Measurements from ENCODE around the gene HIBCH.
"Not testable (repeated sequence)": the region's sequence is repeated elsewhere in the genome, so short reads cannot be mapped to it uniquely, and the experiment has no call there.

Gene HIBCH

DNA sequence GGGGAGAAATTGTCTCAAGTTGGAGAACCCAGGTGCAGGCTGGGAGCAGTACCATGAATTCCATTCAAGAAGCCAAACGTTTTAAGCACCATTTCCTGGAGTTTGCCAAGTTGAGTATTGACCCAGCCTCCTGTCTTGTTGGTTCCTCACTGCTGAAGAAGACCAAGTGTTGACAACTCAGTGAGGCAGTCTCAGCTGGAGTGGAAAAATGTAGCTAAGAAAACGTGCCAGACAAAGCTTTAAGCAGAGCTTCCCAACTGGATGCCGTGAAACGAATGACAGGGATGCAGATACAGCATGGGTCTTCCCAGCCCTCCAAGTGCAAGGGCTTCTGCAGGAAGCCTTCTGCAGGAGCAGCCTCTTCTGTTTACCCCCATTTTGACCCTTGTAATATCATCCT lies 23.0 kb upstream of the HIBCH start:
- DNase-seq = peak in 1 of 2 experiments; percentile 37

DNA sequence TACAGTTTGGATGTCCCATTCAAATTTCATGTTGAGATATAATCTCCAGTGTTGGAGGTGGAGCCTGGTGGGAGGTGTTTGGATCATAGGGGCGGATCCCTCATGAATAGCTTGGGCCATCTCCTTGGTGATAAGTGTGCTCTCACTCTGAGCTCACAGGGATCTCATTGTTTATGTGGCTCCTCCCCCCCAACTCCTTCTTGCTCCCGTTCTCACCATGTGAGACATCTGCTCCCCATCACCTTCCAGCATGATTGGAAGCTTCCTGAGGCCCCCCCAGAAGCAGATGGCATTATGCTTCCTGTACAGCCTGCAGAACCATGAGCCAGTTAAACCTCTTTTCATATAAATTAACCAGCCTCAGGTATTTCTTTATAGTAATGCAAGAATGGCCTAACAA lies 20.7 kb upstream of the HIBCH start:
- DNase-seq = peak in 1 of 2 experiments; percentile 15

DNA sequence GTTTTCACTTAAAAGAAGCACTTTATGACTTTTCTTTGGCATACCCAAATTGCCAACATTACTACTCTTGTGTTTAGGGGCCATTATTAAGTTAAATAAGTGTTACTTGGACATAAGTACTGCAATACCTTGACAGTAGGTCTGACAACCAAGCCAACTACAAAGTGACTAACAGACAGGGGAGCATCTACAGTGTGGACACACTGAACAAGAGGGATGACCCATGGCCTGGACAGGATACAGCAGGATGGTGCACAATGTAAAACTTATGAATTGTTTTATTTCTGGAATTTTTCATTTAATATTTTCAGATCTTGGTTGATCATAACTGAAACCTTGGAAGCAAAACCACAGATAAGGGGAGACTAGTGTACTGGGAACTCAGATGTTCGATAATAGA lies 19.8 kb upstream of the HIBCH start:
- DNase-seq = no peak

DNA sequence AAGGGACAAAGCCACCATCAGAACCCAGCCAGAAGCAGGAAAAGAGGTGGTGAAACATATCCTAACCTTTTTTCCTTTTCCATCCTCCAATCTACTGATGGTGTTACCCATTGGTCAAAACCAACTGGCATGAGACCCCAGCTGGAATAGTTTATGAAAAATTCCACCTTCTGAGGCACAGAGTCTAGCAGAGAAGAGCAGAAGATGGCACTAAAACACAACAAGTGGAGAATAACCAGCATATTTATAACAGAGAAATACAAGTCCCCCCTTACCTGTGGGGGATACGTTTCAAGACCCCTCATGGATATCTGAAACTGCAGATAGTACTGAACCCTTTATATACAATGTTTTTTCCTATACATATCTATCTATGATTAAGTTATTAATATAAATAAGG lies 18.8 kb upstream of the HIBCH start:
- no peak for DNase-seq

DNA sequence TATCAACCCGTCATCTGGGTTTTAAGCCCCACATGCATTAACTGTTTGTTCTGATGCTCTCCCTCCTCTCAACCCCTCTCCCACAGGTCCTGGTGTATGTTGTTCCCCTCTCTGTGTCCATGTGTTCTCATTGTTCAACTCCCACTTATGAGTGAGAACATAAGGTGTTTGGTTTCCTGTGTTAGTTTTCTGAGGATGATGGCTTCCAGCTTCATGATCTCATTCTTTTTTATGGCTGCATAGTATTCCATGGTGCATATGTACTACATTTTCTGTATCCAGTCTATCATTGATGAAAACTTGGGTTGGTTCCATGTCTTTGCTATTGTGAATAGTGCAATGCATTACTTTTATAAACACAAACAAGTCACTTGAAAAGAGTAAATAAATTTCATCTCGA lies 16.8 kb upstream of the HIBCH start:
- DNase-seq = no peak

DNA sequence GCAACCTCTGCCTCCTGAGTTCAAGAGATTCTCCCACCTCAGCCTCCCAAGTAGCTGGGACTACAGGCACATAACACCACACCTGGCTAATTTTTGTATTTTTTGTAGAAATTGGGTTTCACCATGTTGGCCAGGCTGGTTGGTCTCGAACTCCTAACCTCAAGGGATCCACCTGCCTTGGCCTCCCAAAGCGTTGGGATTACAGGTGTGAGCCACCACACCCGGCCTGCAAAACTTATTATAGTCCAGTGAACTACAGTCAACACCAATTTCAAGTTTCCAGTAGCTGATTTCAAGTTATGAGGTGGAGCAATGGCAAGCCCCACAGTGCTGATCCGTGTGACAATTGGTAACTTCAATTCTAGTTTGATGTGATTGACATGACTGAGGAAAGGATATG lies 16.0 kb upstream of the HIBCH start:
- not testable (repeated sequence) for DNase-seq

DNA sequence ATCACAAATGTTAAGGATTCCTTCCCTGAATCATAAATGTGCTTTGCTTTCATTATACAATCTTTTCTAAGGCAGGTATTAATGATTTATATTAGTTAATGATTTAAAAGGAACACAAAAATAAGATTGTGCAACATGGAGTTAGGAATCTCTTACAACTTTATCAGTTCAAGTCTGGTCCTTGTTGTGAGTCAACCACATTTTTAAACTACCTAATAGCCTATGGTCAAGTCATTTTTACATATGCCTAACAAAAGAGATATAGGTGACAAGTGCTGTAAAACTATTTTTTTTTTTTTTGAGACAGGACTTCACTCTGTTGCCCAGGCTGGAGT lies 15.6 kb upstream of the HIBCH start:
- DNase-seq = no peak

DNA sequence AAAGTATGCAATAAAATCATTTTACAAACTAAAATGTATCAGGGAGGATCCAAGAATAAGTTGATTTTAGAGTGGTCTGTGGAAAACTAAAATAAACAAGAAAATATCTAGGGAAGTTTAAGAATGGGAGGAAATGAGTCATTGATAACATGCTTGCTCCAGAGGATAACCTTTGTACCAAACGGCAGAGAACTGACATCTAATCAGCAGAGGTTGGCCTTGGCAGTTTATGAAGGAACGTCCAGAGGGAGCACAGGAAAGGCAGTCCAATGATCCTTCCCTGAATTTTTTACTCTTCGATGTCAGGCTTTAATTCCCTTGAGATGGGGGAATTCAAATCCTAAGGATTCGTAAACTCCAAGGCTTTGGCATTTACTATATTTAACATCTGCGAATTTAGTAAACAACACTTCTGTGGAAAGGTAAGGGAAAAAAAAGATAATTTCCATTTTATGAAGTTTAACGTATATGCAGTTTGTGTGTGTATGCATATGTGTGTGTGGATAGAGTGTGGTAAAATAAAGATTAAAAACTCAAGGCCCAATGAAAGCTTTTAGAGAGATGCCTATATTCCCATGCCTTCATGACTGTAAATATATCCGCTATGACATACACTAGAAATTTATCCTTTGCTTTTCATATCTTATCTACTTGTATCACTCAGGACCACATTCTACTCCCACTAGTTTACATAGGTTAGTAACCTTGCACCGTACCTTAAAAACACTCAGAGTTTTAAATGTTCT lies 15.0 kb upstream of the HIBCH start:
- DNase-seq = no peak

DNA sequence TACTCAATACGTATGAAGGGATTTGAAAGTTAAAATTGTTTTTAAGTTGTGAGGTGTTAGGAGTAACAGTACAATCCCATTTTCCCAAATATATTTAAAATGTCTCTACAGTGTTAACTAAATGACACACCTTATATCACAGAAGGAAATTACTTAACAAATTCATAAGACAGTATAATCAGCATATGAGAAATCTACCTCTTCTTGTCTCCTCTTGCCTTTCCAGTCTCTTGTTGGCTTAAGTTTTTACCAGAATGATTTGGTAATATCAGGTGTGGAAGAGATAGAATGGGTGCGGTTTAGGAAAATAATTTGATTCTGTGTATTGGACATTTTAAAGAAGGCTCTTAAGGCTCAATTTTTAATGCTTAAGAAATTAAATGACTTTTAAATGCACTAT lies 14.3 kb upstream of the HIBCH start:
- DNase-seq = no peak

DNA sequence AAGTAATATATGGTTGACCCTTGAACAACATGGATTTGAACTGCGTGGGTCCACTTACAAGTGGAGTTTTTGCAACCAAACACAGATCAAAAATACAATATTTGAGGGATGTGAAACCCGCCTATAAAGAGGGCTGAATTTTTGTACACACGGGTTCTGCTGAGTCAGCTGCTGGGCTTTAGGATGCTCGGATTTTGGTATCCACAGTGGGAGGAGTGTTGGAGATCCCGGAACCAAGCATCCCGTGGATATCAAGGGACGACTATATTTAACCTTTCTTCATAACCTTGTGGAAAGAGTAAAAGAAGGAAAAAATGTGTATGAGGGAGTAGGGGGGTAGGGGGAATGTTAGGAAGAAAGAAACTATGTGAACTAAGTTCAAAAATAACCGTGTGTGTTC lies 13.8 kb upstream of the HIBCH start:
- DNase-seq = no peak

DNA sequence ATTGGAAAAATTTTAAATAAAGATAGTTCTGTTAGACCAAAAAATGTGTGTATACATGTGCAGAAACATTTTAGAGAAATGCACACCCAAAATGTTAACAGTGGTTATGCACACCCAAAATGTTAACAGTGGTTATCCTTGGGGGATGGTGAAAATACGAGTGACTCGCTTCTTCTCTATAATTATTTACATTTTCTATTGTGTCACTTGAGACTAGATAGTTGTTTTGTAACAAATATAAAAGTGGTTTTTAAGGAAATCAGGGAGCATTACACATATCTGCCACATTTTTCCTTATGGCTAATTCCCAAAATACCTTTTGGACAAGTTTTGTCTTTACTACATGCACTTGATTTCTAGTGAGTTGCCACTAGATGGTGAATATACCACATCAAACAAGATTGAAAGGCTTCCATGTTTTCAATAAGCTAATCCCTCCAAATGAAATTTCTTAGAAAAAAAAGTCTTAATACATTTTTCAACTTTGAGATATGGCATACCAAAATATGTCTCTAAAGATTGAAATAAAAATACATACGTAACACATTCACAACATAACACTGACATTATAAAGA lies 9.0 kb upstream of the HIBCH start:
- peak in 1 of 2 experiments; percentile 24 for DNase-seq

DNA sequence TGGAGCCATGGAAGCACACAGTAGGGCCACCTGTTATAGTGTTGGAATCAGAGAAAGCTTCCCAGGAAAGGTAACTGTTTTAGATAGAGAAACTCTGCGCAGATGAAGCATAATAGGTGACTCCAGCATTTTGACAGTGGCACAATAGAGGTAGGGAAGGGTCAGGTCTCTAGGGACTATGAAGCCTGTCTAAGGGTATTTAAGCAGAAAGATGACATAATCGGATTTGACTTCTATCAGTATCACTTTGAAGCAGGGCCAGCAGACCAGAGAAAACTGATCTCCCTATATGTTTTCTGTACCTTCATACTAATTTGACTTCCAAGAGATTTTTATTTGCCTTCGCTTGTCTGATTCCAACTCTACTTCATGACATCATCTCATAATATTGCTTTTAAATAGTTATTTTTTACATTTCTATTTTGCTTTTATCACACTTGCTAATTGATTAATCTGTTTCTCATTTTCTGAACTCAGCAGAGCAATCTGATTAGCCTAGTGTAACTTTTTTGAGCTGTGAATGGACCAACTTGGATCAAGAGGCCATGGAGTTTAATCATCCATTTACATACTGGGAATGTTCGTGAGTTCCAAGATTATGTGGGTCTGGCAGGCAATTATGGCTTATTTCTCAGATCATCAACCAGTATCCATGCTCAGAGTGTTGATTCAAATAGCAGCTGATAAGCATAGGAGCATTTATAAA lies 8.4 kb upstream of the HIBCH start:
- no peak for DNase-seq

DNA sequence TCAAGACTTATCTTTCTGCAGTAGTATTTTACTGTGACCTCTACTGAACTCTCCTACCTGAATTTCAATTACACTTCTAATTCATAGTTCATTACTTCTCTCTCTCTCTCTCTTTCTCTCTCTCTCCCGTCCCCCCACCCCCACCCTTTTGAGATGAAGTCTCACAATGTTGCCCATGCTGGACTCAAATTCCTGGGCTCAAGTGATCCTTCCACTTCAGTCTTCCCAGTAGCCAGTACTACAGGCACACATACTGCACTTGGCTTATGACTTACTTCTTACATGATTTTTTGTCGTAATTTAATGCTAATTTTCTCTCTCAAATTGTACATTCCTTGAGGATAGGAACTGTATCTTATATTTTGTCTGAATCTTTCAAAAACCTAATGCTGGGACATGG lies 6.0 kb upstream of the HIBCH start:
- DNase-seq = no peak

DNA sequence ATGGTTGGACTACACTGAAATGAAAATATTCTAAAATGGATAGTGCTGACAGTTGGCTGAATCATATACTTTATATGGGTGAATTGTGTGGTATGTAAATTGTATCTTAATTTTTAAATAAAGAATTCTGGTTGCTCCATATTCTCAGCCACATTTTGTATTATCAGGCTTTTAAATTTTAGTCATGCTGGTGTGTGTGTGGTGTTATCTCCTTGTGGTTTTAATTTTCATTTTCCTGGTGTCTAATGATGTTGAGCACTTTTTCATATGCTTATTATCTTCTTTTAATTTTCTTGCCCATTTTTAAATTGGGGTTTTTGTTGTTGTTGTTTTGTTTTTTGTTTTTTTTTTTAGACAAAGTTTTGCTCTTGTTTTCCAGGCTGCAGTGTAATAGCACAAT lies 3.8 kb upstream of the HIBCH start:
- no peak for DNase-seq

DNA sequence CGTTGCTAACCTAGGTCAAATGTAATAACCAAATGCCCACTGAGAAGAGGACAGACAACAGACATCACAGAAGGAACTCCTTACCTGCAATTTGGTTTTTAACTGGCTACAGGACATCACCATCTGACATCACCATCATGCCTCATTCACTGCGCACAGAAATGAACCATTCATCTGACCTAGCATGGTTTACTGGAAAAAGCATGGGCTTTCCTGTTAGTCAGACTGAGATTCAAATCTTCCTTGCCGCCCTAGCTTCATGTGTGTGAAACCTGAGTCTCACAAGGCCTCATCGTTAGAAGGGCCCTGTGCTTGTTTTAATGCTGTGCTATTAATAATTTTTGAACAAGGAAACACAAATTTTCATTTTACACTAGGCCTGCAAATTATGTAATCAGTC lies 1.1 kb upstream of the HIBCH start:
- DNase-seq = no peak

DNA sequence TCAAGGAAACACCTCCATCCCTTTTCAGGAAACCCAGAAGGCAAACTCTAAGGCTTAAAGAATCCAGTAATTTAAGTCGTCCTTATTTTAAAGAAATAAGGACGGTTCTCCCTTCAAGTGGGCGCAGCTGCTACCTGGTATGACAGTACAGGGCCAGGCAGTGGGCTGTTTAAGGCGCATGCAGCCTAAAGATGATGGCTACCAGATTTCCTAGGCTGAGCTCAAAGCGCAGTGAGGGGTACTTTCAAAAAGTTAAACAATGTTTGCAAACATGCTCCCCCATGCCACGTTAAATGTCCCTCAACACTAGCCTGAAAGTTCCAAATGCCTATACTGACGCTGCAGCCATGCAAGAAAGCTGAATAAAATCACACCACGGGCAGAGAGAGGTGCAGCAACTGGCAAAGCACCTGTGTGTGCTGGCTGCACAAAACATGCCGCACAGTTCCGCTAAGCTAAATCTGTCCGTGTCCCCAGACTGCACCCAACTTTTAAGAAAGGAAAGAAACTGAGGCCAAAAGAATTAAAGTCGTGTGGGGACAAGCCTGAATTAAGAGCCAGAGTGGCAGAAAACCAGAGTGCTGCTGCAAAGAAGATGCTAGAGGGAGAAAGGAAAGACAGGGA lies 583 bp downstream of the HIBCH start:
- DNase-seq = no peak

DNA sequence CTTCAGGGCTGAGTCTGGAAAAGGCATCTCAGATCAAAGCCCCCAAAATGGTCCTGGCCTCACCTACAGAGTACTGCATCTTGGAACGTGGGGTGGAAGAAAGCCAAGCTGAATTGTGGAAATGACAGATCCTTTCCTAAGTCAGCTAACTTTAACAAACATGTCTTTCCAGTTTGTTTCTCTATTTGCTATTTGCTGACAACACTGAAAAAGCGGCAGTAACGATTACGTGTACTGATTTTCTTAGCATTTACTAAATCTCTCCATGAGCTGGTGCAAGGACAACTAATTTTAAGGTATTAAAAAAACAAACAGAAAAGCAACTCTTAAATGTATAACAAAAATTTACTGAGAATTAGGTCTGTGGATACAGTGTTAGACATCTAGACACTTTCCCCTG lies 1.1 kb downstream of the HIBCH start:
- no peak for DNase-seq

DNA sequence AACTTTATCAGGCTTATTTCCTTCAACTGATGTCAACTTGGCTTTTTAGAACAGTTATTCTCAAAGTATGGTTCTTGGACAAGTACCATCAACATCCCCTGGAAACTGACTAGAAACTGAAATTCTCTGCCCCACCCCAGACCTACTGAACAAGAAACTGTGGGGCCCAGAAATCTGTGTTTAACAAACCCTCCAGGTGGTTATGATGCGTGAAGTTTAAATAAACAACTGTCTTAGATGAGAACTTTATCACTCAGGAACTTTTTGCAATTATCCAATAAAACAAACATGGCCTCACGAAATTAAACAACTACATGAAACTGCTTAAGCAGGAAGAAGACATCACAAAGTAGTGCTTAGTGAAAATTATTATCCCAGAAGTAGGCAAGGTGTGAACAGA lies 4.4 kb downstream of the HIBCH start:
- DNase-seq = no peak

DNA sequence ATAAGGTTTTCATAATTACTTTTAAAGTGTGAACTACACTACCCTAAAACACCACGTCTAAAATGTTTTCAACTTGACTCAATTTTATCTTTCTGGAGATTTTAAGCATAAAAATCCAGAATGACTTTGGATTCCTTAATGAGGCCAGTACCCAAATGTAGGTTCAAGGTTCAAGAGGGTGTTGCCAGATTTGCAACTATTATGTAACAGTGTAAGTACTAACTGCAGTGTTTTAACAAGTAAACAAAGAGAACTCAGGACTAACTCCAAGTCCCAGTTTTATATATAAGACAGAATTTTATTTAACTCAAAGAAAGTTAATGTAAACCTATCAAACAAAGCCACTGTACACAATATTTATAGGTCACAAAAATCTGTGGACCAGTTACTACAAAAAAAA lies 5.7 kb downstream of the HIBCH start:
- no peak for DNase-seq

DNA sequence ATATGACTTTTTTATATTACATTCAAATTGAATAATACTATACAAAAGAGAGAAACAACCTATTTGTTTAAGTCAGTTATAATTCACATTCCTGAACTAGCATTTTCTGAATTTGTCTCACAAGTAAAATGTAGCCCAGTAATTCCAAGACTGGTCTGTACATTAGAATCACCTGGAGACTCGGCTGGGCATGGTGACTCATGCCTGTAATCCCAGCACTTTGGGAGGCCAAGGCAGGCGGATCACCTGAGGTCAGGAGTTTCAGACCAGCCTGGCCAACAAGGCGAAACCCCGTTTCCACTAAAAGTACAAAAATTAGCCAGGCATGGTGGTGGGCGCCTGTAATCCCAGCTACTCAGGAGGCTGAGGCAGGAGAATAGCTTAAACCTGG lies 7.0 kb downstream of the HIBCH start:
- DNase-seq = not testable (repeated sequence)

DNA sequence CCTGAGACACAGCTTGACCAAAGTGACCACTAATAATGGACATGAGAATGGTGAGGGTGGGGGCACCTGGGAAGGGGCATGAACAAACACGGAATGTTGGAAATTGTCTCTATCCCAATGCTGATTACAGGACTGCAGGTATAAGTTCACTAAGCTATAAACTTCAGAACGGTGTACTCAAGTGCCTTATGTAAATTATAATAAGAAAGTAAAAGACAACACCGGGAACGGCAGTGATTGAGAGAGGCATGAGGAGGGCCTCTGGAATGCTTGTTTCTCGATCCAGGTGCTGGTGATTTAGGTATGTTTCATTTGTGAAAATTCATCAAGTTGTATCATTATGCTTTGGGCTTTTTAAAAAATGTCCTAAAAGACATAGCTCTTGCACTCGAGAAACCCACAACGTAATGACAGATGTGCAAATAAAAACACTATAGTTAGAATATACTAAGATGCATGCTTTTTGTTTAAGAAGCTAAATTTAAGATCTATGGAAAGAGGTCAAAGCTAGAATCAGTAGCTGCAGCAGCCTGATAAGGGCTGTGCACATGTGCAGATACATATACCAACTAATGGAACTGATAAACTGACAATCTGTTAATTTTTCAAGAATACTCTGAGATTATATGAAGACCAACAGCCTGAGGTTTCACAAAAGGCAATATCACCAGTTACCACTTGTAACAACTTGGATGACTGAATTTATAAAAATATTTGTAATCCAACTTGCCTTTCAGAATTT lies 7.6 kb downstream of the HIBCH start:
- no peak for DNase-seq

DNA sequence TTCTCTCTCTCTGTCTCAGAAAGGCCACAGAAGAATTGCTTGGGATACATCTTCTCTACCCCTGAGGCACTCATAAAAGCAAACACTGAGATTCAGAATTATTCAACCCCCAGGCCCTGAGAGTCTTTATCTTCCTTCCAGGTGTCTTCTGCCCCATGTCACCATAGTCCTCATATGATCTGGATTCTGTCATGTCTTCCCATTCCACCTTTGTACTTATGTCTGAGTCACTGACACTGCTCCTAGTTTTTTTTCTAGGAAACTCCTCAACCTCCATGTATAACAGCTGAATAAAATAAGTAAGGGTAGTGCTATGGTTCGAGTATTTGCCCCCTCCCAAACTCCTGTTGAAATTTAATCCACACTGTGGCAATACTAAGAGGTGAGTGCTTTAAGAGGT lies 11.6 kb downstream of the HIBCH start:
- DNase-seq = no peak

DNA sequence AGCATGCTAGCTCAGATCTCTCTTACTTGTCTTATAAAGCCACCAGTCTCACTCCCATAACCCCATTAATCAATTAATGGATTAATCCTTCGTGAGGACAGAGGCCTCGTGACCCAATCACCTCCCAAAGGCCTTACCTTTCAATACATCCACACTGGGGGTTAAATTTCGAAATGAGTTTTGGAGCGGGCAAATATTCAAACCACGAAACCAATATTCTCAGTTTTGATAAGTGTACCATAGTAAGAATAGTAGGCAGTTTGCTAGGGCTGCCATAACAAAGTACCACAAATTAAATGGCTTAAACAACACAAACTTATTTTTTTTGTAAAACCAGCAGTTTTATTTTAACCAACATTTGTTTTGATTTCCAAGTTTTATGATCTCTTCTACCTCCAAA lies 15.2 kb downstream of the HIBCH start:
- no peak for DNase-seq

All from NCI-H446 (cell line).